ENCODE measurements around the gene TSPAN9.

DNA sequence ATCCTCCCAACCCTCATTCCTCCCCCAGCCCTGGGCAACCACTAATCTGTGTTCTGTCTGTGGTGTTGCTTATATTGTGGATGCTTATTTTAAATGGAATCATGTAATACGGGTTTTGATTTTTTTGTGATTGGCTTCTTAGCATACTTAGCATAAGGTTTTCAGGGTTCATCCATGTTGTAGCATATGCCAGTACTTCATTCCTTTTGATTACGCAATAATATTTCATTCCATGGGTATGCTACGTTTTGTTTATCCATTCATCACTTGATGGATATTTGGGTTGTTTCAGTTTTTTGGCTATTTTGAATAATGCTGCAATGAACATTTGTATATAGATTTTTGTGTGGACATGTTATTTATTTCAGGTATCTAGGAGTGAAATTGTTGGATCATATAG lies 82.9 kb downstream of the TSPAN9 start:
- no peak for TF ChIP-seq POLR2AphosphoS5 (IDR thresholded peaks at IDR 0.05; ENCODE audit: low read depth)
- TF ChIP-seq CTCF (conservative IDR thresholded peaks at IDR 0.05; ENCODE audit: low read depth in 2 of 2) = no peak
- no peak for TF ChIP-seq NANOG (IDR thresholded peaks at IDR 0.05; ENCODE audit: borderline replicate concordance)
- no peak for TF ChIP-seq EZH2 (IDR thresholded peaks at IDR 0.05; ENCODE audit: low read depth, unreplicated experiment)
- TF ChIP-seq CREB1 (CRISPR knock-in tag; IDR thresholded peaks at IDR 0.05; ENCODE audit: low read depth) = no peak
- TF ChIP-seq EZH2phosphoT487 (IDR thresholded peaks at IDR 0.05; ENCODE audit: unreplicated experiment) = no peak
- no peak for TF ChIP-seq JUNB (IDR thresholded peaks at IDR 0.05; ENCODE audit: unreplicated experiment)
- no peak for TF ChIP-seq REST (IDR thresholded peaks at IDR 0.05; ENCODE audit: unreplicated experiment)
